Stimulated activated naive CD8-positive, alpha-beta T cell treated with anti-CD3 and anti-CD28 coated beads, Interleukin-15, Interleukin-2, amounts not matched to agents 100 U/mL and 50 U/mL, for 24 hours (primary cell): ENCODE measurements around the gene ZRANB3.
A peak's percentile ranks its signal among the peaks of the same experiment; 100 is the strongest.

Source experiments
- ATAC-seq: fragments of 150-1000 bp; cut with Tn5 transposase; one replicate; pipeline ENCODE4 v1.10.0; 2021
- DNase-seq: peaks from one replicate; pipeline ENCODE4 v3.0.0; 2021

Gene ZRANB3

DNA sequence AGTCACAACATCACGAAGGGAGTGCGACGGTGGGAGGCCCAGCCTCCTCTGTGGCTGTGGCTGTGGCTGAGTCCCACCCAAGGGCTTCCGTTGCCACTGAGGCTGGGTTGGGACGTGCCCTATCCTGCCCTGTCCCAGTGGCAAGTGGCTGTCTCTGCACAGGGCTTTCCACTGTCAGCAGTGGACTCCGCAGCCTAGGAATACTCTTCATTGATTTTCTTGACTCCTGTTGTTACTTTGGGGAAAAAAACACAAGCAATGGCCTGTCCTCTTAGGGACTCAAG lies 356.3 kb downstream of the ZRANB3 start:
- DNase-seq, result no peak
- ATAC-seq, result no peak

DNA sequence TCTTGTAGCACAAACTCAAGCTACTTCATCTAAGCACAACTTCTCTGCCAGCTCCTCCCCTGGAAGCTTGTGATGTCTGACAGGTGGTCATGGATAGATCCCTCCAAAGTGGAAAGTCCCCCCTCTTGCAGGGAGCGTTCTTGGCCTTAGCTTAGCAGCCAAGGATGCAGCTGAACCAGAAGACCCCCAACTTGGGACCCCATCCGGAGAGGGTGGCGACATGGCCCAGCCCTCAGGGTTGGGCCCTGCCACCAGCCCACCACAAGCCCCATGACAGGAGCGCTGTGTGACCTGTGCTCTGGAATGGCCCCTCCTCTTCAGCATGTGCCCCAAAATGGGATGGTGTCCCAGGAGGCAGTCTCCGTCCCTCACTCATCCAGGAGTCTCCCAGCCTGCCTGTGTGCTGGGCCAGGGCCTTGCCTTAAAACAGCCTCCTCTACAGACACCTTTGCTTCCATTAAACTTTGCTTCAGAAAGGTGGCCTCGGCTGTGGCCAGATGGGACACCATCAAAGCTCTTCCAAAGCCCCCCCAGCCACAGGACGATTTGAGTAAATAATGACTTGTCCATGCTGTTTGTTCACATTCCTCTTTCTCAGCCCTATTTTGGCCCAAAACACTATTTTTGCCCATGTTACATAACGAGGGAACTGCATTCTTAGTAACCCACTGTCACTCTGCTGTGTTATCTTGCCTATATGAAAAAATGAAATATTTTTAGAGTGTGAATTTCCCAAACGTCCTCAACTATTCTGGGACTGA lies 356.8 kb downstream of the ZRANB3 start:
- DNase-seq (no peak), ATAC-seq (no peak)

- ATAC-seq, result peak; percentile 15
- no peak for DNase-seq
These were observed 360.9 kb downstream of the ZRANB3 start for GRCh38 chr2:135169900-135170753.

- ATAC-seq (no peak), DNase-seq (no peak)
These were observed 362.7 kb downstream of the ZRANB3 start for GRCh38 chr2:135168204-135168856.

- no peak for DNase-seq
- no peak for ATAC-seq
These were observed 363.7 kb downstream of the ZRANB3 start for GRCh38 chr2:135167273-135167672.

GRCh38 chr2:135164431-135164830 lies 366.6 kb downstream of the ZRANB3 start:
- no peak for DNase-seq
- ATAC-seq, result no peak

GRCh38 chr2:135163901-135164300 lies 367.1 kb downstream of the ZRANB3 start:
- DNase-seq (no peak), ATAC-seq (no peak)

DNA sequence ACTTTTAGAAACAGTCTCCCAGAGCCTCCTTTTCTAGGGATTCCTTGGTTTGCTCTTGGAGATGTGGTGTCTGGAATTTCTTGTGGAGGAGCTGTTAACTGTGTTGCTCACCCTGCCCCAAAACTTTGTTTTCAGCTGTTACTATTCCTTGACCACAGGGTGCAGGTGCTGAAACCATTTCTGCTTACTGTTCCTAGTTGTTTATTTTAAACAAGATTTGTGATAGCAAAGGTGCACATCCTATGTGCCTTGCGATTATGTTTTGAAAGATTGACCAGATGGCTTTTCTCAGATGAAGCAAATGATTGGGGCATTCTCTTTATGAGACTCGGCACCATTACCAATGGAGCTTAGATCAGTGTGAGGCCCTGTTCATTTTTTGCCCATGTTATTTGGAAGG lies 367.7 kb downstream of the ZRANB3 start:
- DNase-seq, result no peak
- ATAC-seq, result no peak

DNA sequence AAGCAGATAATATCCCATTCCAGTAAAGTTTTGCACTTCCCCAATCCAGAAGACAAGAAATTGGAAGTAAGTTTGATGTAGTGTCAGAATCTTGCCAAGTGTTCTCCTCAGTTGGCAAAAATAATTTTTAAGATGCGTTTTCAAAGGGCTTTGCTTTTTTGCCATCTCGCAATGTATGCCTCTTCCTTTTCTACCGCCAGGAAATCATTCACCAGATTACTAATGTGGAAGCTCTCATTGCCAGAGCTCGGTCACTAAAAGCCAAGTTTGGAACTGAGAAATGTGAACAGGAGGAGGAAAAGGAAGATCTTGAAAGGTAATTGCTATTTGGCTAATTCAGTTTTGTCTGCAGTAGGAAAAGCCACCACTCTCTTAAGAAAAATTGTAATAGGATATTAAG lies 368.2 kb downstream of the ZRANB3 start:
- ATAC-seq (no peak), DNase-seq (no peak)

GRCh38 chr2:135162377-135162776 lies 368.6 kb downstream of the ZRANB3 start:
- ATAC-seq, result no peak
- no peak for DNase-seq

DNA sequence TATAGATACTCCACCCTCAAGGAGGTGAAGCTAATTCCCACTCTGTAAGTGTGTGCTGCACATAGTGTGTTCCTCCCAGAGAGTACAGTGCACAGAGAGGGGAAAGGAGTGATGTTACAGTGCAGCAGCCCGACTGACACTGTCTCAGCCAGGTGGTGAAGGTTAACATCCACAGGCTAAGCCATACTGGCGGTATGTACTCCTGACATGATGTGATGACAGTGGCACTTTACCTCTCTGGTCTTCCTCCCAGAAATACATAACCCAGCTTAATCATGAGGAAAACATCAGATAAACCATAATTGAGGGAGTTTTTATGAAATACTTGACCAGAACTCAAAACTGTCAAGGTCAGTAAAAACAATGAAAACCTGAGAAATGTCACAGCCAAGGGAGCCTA lies 371.8 kb downstream of the ZRANB3 start:
- DNase-seq (no peak), ATAC-seq (no peak)

DNA sequence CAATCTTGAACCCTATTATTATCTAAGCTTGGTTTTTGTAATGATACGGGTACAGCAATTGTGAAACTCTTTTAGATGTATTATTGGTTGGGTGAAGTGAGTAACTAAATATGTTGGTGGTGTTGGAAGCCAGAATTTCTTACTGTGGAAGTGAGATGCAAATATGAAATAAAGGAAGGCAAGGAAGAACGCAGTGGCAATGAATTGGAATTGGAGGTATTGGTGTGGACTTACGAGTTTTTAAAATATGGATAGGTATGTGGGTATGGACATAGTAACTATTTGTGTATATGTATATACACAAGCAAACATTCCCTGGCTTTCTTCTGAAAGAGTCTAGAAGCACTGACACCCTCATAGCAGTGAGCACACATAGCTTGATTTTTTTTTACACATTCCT lies 373.2 kb downstream of the ZRANB3 start:
- no peak for ATAC-seq
- DNase-seq, result no peak

DNA sequence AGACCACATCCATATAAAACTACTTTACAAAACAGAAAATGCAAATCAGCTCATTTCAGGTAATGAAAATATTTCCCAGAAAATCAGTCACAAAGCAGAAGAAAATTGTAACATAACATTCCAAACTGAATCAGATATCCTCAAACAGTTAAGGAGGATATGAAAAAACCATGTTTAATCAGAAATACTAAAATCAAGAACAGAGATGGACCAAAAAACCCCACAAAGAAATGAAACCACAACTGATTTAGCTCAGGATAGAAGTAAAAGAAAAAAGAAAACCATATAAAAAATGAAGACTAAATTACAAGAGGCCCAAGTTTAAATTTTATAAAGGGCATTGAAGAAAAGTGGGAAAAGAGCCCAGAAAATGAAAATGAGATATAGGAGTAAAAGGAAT lies 376.1 kb downstream of the ZRANB3 start:
- DNase-seq, result no peak
- ATAC-seq, result no peak

DNA sequence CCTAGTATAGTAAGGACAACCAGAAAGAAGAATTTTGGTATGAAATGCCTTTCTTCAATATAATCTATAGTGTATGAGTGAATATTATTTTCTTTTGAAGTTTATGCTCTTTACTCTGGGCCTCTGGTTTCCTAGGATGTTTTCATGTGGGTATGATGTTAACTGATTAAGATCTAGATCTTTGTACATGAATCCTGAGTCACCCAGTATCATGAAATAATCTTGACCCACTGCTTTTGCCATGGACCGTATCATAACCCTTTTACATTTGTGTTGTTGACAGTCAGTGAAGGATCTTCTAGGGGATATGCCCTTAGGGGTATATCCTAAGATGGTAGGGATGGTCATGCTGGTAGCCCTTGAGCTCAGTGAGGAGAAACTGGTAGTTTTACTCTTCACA lies 378.7 kb downstream of the ZRANB3 start:
- no peak for ATAC-seq
- no peak for DNase-seq

GRCh38 chr2:135151615-135152014 lies 379.4 kb downstream of the ZRANB3 start:
- ATAC-seq (no peak), DNase-seq (no peak)

DNA sequence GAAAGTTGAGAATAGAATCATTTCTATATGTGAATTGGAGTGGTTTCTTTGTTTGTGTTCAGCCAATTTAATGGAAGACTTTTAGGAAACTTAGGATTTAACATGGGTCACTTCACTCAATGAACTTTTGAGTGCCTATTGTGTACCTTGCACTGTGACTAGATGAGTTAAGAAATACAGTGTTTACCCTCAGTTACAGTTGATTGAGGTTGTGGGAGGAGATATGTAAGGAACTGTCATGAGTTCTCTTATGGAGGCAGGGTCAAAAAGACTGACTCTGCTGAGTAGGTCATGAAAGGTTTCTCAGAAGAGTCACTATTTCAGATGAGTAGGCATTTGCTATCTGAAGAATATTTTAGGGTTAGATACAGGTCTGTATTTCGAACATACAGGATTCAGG lies 380.3 kb downstream of the ZRANB3 start:
- no peak for DNase-seq
- no peak for ATAC-seq

- DNase-seq (no peak), ATAC-seq (no peak)
These were observed 381.8 kb downstream of the ZRANB3 start for GRCh38 chr2:135149251-135149650.

GRCh38 chr2:135144343-135144742 lies 386.7 kb downstream of the ZRANB3 start:
- DNase-seq, result no peak
- no peak for ATAC-seq

DNA sequence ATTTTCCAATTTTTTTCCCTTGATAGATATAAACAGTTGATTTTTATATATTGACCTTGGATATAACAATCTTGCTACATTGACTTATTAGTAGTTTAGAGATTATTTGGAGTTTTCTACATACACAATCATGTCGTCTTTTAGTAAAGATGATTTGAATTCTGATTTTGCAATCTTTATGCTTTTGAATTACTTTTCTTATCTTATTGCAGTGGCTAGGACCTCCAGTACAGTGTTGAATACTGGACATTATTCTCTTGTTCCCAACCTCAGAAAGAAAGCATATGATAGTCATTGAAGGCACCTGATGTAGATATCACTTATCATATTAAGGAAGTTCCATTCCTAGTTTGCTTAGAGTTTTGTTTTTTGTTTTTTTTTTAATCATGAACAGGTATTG lies 388.7 kb downstream of the ZRANB3 start:
- no peak for DNase-seq
- ATAC-seq, result no peak

DNA sequence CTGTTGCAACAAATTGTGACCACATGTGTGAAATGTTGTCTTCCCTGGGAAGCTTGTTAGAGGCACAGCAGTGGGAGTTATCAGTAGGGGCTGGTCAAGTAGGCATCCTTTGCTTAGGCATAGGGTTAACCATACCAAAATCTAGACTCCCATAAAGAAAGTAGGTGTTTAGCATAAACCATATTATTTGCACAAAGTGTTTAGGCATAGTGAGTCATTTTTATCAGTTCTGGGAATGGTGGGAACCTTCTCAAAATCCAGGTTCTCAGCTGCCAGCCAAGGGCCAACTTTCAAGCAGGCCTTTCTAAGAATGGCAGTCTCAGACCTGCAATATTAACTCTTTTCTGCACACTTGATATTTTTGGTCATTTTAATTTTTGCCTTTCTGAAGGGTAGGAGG lies 390.4 kb downstream of the ZRANB3 start:
- ATAC-seq (no peak), DNase-seq (no peak)

DNA sequence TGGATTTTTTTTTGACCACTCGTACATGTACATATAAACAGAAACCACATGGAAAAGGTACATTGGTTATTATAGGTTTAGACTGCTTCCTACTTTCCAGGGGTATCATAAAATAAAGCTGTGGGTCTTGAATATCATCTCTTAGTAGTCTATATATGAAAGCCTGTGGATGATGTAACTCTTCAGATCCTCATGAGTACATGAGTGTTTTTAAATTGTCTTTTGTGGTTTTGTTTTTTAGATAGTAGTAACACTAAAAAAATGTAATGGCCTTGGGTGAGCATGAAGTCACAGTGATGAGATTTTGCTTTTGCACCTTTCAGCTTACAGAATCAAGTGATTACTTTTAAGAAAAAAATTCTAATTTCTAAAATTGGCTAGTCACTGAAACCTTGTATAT lies 398.7 kb downstream of the ZRANB3 start:
- DNase-seq (no peak), ATAC-seq (no peak)

DNA sequence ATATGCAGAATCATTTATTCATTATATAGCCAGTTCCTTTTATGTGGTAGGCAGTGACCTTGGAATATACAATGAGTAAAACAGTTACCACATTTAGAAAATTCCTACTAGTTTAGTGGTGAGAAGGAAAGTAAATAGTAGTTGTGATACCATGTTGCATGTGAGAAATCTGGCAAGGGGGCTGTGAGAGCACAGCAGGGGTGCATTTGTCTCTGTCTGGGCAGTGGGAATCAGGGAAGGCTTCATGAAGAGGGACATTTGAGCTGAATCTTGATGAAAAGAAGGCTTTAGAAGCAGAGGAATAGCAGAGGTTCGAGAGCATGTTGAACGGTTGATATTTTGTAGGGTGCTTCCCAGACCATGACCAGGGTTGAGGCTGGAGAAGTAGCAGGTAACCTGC lies 400.3 kb downstream of the ZRANB3 start:
- no peak for ATAC-seq
- DNase-seq, result no peak

- DNase-seq (no peak), ATAC-seq (no peak)
These were observed 405.1 kb downstream of the ZRANB3 start for GRCh38 chr2:135125940-135126339.
